Brain microvascular endothelial cell (primary cell): ENCODE measurements around the gene DOCK4.

Source experiments
- DNase-seq: peaks from one replicate; pipeline ENCODE4 v3.0.0-alpha.2; 2020
- H3K27ac ChIP-seq: fragments of 250-450 bp; sonication (Bioruptor Pico); 2 replicates; pipeline ENCODE4 v1.5.1; 2020; ENCODE audit warnings: mild to moderate bottlenecking, moderate library complexity
- H3K27me3 ChIP-seq: fragments of 250-450 bp; sonication (Bioruptor Pico); replicated peaks from 2 replicates; pipeline ENCODE4 v1.5.1; 2020; ENCODE audit warnings: mild to moderate bottlenecking
- H3K36me3 ChIP-seq: fragments of 250-450 bp; sonication (Bioruptor Pico); replicated peaks from 2 replicates; pipeline ENCODE4 v1.5.1; 2020; ENCODE audit warnings: mild to moderate bottlenecking
- H3K4me3 ChIP-seq: 2 replicates; pipeline ENCODE4 v1.5.1; 2011; ENCODE audit warnings: low read depth, mild to moderate bottlenecking, control low read depth, low read length, moderate library complexity
- in situ Hi-C: cut with HindIII; loops from 2 replicates; pipeline ENCODE4 v1.10.0; 2017; ENCODE audit warnings: low sequenced_read_pairs, low pct_ligation_motif_present
- TF ChIP-seq, protein P1 (sequence below): IDR thresholded peaks from 2 replicates; pipeline ENCODE4 v1.5.1; 2011; ENCODE audit warnings: low read depth, mild to moderate bottlenecking, moderate library complexity, low read length, control low read depth, inconsistent platforms; ENCODE audit errors: missing control alignments

The DOCK4 gene

DNA sequence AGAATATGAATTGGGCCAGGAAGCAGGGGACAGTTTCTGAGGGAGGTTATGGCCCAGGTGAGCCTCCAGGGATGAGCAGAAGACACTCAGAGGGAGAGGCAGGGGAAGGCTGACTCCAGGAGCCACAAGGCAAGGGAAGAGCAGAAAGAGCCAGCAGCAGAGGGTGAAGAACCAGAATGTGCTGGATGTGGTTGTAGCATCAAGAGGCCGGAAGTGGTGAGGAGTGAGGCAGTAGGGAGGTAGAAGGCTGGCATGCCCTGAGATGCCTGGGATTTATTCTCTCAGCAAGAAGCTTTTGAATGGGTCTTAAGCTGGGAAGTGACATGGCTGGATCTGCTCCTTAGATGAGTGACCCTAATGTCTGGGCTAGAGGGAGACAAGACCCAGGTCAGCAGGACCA, 311.7 kb downstream of the DOCK4 start:
- TF ChIP-seq, protein P1, sequence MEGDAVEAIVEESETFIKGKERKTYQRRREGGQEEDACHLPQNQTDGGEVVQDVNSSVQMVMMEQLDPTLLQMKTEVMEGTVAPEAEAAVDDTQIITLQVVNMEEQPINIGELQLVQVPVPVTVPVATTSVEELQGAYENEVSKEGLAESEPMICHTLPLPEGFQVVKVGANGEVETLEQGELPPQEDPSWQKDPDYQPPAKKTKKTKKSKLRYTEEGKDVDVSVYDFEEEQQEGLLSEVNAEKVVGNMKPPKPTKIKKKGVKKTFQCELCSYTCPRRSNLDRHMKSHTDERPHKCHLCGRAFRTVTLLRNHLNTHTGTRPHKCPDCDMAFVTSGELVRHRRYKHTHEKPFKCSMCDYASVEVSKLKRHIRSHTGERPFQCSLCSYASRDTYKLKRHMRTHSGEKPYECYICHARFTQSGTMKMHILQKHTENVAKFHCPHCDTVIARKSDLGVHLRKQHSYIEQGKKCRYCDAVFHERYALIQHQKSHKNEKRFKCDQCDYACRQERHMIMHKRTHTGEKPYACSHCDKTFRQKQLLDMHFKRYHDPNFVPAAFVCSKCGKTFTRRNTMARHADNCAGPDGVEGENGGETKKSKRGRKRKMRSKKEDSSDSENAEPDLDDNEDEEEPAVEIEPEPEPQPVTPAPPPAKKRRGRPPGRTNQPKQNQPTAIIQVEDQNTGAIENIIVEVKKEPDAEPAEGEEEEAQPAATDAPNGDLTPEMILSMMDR: no peak
- no peaks in the 10 kb centered on the region for H3K27me3 ChIP-seq
- H3K27ac ChIP-seq: no peak overlapping the region
- in situ Hi-C loops: no loop called here
- DNase-seq: no peak
- no peaks in the 10 kb centered on the region for H3K36me3 ChIP-seq
- no peak overlapping the region for H3K4me3 ChIP-seq

DNA sequence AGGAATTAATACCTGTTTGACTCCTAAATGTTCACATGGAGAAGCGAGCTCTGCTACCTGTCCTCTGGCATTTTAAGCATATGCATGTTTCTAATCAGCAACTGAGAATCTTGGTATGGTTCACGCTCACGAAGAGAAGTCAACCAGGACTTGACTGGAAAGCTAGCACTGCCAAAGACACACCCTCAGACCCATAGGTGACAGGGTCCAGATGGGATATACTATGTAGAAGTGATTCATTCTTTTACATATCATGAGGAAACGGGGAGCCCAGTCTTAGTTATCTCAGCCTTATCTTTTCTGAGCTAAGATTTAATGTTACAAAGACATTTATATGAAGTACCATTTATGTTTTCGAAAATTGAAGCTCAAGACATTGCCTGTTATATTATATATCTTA, 313.0 kb downstream of the DOCK4 start:
- TF ChIP-seq, protein P1: no peak
- H3K4me3 ChIP-seq: no peak overlapping the region
- no peaks in the 10 kb centered on the region for H3K36me3 ChIP-seq
- no peak overlapping the region for H3K27ac ChIP-seq
- H3K27me3 ChIP-seq: no peaks in the 10 kb centered on the region
- no peak for DNase-seq
- in situ Hi-C loops: no loop called here

DNA sequence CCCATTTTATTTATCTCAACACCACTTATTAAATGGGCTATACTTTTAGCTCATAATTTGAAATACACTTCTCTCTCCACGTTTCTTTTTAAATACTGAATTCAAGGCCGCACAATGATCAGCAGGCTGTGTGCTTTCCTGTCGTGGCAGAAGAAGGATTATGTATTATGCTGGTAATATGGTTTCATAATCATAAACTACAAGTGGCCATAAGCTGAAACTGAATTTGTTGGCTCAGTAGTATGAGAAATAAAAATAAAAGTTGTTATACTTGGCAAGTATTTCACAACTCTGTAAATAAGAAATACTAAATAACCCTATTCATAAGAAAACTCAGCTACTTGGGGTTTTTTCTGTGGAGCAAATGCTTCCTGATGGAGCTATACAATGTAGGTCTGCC, 313.6 kb downstream of the DOCK4 start:
- DNase-seq: no peak
- Histone ChIP-seq H3K27ac (no peak overlapping the region), H3K27me3 (no peaks in the 10 kb centered on the region), H3K4me3 (no peak overlapping the region), H3K36me3 (no peaks in the 10 kb centered on the region)
- TF ChIP-seq, protein P1: no peak
- in situ Hi-C loops: no loop called here

DNA sequence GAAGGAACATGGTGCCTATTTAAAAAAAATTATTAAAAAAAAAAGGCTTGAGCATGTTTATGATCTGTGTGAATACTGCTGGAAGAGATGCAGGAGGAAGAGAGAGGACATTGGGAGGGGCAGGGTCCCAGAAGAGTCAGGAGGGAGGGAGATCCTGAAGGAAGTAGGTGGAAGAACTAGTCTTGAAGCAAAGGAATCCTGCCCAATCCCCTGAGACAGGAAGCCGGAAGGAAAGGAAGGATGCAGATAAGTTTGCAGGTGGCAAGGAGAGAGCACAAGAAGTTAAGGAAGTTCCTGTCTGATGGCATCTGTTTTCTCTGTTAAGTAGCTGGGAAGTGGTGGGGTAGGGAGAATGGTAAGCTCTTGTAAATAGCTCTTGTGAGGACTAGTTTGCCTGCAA, 318.5 kb downstream of the DOCK4 start:
- TF ChIP-seq, protein P1: no peak
- no peaks in the 10 kb centered on the region for H3K27me3 ChIP-seq
- H3K4me3 ChIP-seq: no peak overlapping the region
- DNase-seq: no peak
- in situ Hi-C loops: no loop called here
- H3K36me3 ChIP-seq: no peaks in the 10 kb centered on the region
- H3K27ac ChIP-seq: no peak overlapping the region

DNA sequence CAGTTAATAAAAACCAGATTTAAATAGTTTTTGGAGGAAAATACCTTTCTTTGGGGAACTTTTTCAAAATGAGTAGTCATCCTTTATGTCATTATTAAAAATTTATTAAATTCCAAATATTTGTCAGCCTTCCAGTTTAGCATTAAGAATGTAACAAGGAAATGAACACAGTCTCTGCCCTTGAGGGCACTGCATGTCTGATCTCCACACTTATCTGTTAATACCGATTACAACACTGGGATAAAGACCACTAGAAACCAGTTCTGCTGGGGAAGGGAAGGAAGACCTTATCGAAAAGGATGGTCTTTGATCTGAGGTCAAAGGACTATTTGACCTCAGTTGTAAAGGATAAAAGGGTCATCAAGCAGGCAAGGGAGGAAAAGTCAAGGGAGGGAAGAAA, 320.0 kb downstream of the DOCK4 start:
- Histone ChIP-seq H3K4me3 (no peak overlapping the region), H3K27me3 (no peaks in the 10 kb centered on the region), H3K36me3 (no peaks in the 10 kb centered on the region), H3K27ac (no peak overlapping the region)
- in situ Hi-C loops: no loop called here
- DNase-seq: no peak
- TF ChIP-seq, protein P1: no peak

DNA sequence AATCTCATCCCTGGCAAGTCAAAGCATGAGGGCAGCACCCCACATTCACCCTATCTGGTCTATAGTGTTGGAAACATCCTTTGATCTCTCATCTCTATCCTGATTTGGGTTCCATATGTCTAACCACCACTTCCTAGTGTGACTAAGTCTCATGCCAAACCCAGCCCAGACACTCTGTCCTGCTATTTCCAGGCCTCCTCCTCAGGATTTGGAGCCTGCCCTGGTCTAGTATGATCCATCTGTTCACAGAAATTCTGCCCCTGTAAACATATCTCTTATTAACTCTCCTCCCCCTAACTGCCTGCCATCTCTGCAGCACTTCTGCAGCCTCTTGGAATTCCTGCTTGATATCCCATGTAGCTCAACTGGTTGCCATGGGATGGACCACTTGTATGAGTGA, 323.0 kb downstream of the DOCK4 start:
- no peak overlapping the region for H3K27ac ChIP-seq
- no peak overlapping the region for H3K4me3 ChIP-seq
- H3K36me3 ChIP-seq: peaks cover 2% of the 10 kb centered on the region
- DNase-seq: no peak
- H3K27me3 ChIP-seq: no peaks in the 10 kb centered on the region
- in situ Hi-C loops: no loop called here
- TF ChIP-seq, protein P1: no peak
